SK-N-SH (cell line): ENCODE results near the gene SRSF12. TPM values are rescaled to one million over a fixed set of nuclear protein-coding genes. Genes with fewer than 3 reads are reported as not detected.
A peak's percentile ranks its signal among the peaks of the same experiment; 100 is the strongest.

ENCODE experiments used
- CTCF ChIA-PET: fragments of 300-600, 350-600 bp; formaldehyde crosslinking; extraction: SDS; loops from one replicate; lab custom pipeline; 2021; lab: Yijun Ruan, JAX
- POLR2A ChIA-PET: fragments of 350-600 bp; sonication (Branson Sonifier 250); formaldehyde crosslinking; extraction: SDS; loops from one replicate; lab custom pipeline; 2020; ENCODE audit warnings: antibody characterized with exemption, inconsistent platforms; lab: Yijun Ruan, JAX
- DNase-seq: peaks from one replicate; pipeline ENCODE4 v3.0.0; 2012
- H2AFZ ChIP-seq: fragments of 200-600 bp; sonication (generic); 2 replicates; pipeline ENCODE4 v1.8.1; 2016; ENCODE audit warnings: antibody characterized with exemption, mild to moderate bottlenecking, low read depth
- H3F3A ChIP-seq: fragments of 200-600 bp; sonication (generic); replicated peaks from 2 replicates; pipeline ENCODE3; 2016; ENCODE audit warnings: antibody characterized with exemption, mild to moderate bottlenecking; ENCODE audit not compliant: insufficient read depth
- H3K27ac ChIP-seq, 2 experiments: fragments of 200-500 bp in 1 of 2; fragments of 200-600 bp in 1 of 2; sonication (Bioruptor generic) in 1 of 2; sonication (generic), shearing (Covaris generic) in 1 of 2; 2 replicates each; pipeline versions ENCODE4 v1.5.1 to v1.6.1; 2014 to 2016; ENCODE audit warnings: low read depth in 2 of 2, inconsistent platforms in 1 of 2, low read length in 1 of 2, mild to moderate bottlenecking in 1 of 2, mixed read lengths in 1 of 2
- H3K27me3 ChIP-seq: fragments of 200-600 bp; sonication (generic), shearing (Covaris generic); 2 replicates; pipeline ENCODE4 v1.6.1; 2016; ENCODE audit warnings: mixed run types; ENCODE audit not compliant: insufficient read depth
- H3K36me3 ChIP-seq, 2 experiments: fragments of 200-500 bp in 1 of 2; fragments of 200-600 bp in 1 of 2; sonication (Bioruptor generic) in 1 of 2; sonication (generic) in 1 of 2; replicated peaks in 1 of 2; 2 replicates each; pipeline versions ENCODE3 to v1.5.1; 2014 to 2016; ENCODE audit warnings: low read length in 1 of 2, mild to moderate bottlenecking in 1 of 2; ENCODE audit not compliant: insufficient read depth in 2 of 2, control insufficient read depth in 1 of 2
- H3K4me1 ChIP-seq, 2 experiments: fragments of 200-500 bp in 1 of 2; fragments of 200-600 bp in 1 of 2; sonication (Bioruptor generic) in 1 of 2; sonication (generic), shearing (Covaris generic) in 1 of 2; 2 replicates each; pipeline versions ENCODE4 v1.5.1 to v1.6.1; 2014 to 2016; ENCODE audit warnings: low read depth in 1 of 2, low read length in 1 of 2, mixed run types in 1 of 2; ENCODE audit not compliant: insufficient read depth in 2 of 2, control insufficient read depth in 1 of 2
- H3K4me2 ChIP-seq: fragments of 200-600 bp; sonication (generic), shearing (Covaris generic); 2 replicates; pipeline ENCODE4 v1.6.1; 2017; ENCODE audit warnings: mixed run types
- H3K4me3 ChIP-seq, 2 experiments: fragments of 200-500 bp in 1 of 2; fragments of 200-600 bp in 1 of 2; sonication (Bioruptor generic) in 1 of 2; sonication (generic), shearing (Covaris generic) in 1 of 2; 2 replicates each; pipeline versions ENCODE4 v1.5.1 to v1.8.1; 2014 to 2016; ENCODE audit warnings: low read depth in 2 of 2, inconsistent platforms in 1 of 2, low read length in 1 of 2, mild to moderate bottlenecking in 1 of 2, mixed read lengths in 1 of 2, moderate library complexity in 1 of 2
- H3K79me2 ChIP-seq: fragments of 200-600 bp; sonication (generic); 2 replicates; pipeline ENCODE4 v1.8.1; 2017; ENCODE audit warnings: mild to moderate bottlenecking; ENCODE audit not compliant: insufficient read depth
- H3K9ac ChIP-seq: fragments of 200-600 bp; sonication (generic); 2 replicates; pipeline ENCODE4 v1.6.1; 2017; ENCODE audit warnings: mixed run types
- H3K9me2 ChIP-seq: fragments of 200-600 bp; sonication (generic); 2 replicates; pipeline ENCODE4 v1.6.1; 2017; ENCODE audit warnings: mixed run types
- H3K9me3 ChIP-seq: fragments of 200-600 bp; sonication (generic); 2 replicates; pipeline ENCODE4 v1.6.1; 2017; ENCODE audit warnings: mixed run types, mild to moderate bottlenecking, moderate library complexity
- H4K20me1 ChIP-seq: fragments of 200-600 bp; sonication (generic); 2 replicates; pipeline ENCODE4 v1.6.1; 2017; ENCODE audit warnings: mild to moderate bottlenecking, mixed run types; ENCODE audit not compliant: insufficient read depth
- EP300 ChIP-seq, 2 experiments: IDR thresholded peaks; 2 replicates each; pipeline versions ENCODE4 v1.4.0 to v1.6.1; 2012; ENCODE audit warnings: borderline replicate concordance in 1 of 2, low read depth in 1 of 2, low read length in 1 of 2
- EZH2phosphoT487 ChIP-seq: fragments of 200-600 bp; sonication (generic); IDR thresholded peaks from 2 replicates; pipeline ENCODE4 v1.6.1; 2017; ENCODE audit warnings: low read depth, mixed run types, mild to moderate bottlenecking, antibody characterized with exemption, moderate library complexity, borderline replicate concordance
- GATA2 ChIP-seq: sonication (generic); formaldehyde crosslinking; IDR thresholded peaks from 2 replicates; pipeline ENCODE4 v1.5.0; 2020; ENCODE audit warnings: mild to moderate bottlenecking, missing genetic modification reagents
- JUND ChIP-seq: IDR thresholded peaks from 2 replicates; pipeline ENCODE4 v1.4.0; 2012
- MEF2A ChIP-seq: IDR thresholded peaks from 2 replicates; pipeline ENCODE4 v1.4.0; 2012; ENCODE audit warnings: low read depth, borderline replicate concordance
- NFIC ChIP-seq: IDR thresholded peaks from 2 replicates; pipeline ENCODE4 v1.4.0; 2012; ENCODE audit warnings: borderline replicate concordance
- PBX3 ChIP-seq: IDR thresholded peaks from 2 replicates; pipeline ENCODE4; 2012
- POLR2AphosphoS5 ChIP-seq: IDR thresholded peaks from 2 replicates; pipeline ENCODE4 v1.6.1; 2012; ENCODE audit warnings: low read depth, low read length
- RCOR1 ChIP-seq: fragments of 150-350 bp; IDR thresholded peaks from 2 replicates; pipeline ENCODE4 v1.6.1; 2017; ENCODE audit warnings: antibody characterized with exemption, low read length
- REST ChIP-seq: IDR thresholded peaks from 2 replicates; pipeline ENCODE4 v1.6.1; 2012; ENCODE audit warnings: mild to moderate bottlenecking, low read depth, low read length, moderate library complexity
- SIN3A ChIP-seq: IDR thresholded peaks from 2 replicates; pipeline ENCODE4 v1.6.1; 2012; ENCODE audit warnings: low read depth, mild to moderate bottlenecking, low read length, moderate library complexity, borderline replicate concordance
- TAF1 ChIP-seq: IDR thresholded peaks from 2 replicates; pipeline ENCODE4 v1.6.1; 2012; ENCODE audit warnings: low read depth, mild to moderate bottlenecking, low read length, moderate library complexity, borderline replicate concordance
- TCF12 ChIP-seq: IDR thresholded peaks from 2 replicates; pipeline ENCODE4 v1.4.0; 2012
- USF1 ChIP-seq: IDR thresholded peaks from 2 replicates; pipeline ENCODE4 v1.4.0; 2012; ENCODE audit warnings: low read depth, borderline replicate concordance
- USF2 ChIP-seq: fragments of 150-350 bp; IDR thresholded peaks from 2 replicates; pipeline ENCODE4 v1.6.1; 2017; ENCODE audit warnings: antibody characterized with exemption, low read length, low read depth, borderline replicate concordance
- YY1 ChIP-seq: IDR thresholded peaks from 2 replicates; pipeline ENCODE4 v1.4.0; 2012; ENCODE audit warnings: low read depth, mild to moderate bottlenecking
- ZBTB33 ChIP-seq: IDR thresholded peaks from 2 replicates; pipeline ENCODE4 v1.4.0; 2012; ENCODE audit warnings: low read depth, borderline replicate concordance
- WGBS: methylation state at CpG from one replicate; pipeline ENCODE4 v1.1.6; 2017; ENCODE audit warnings: low lambda C conversion rate; 5-methylcytosine and 5-hydroxymethylcytosine counted together
- polyA plus RNA-seq, 3 experiments: library from polyadenylated mRNA; depleted of rRNA; stranded (reverse); fragments of >200 nt; gene quantifications; 2 replicates each; pipeline ENCODE4 v1.2.3, GENCODE V29; 2012

Gene SRSF12
- polyA plus RNA-seq, 1 of the 3 experiments (the other 2 are of a cell fraction): 1.1 TPM

- Histone ChIP-seq H3K9me3 (no peaks in the 10 kb centered on the region), H2AFZ (no peak overlapping the region), H3K9me2 (no peaks in the 10 kb centered on the region), H3K36me3 (peaks cover 22 to 35% of the 10 kb centered on the region in 2 experiments), H3K4me2 (no peak overlapping the region), H3K79me2 (peaks cover 50% of the 10 kb centered on the region), H3K27me3 (no peaks in the 10 kb centered on the region), H4K20me1 (peaks cover 62% of the 10 kb centered on the region), H3F3A (peaks cover 8% of the 10 kb centered on the region), H3K4me3 (no peak overlapping the region), H3K9ac (no peak overlapping the region), H3K27ac (no peak overlapping the region), H3K4me1 (peaks cover 4 to 18% of the 10 kb centered on the region in 2 experiments; a peak in 2 of 4 replicates)
- ChIA-PET POLR2A (interaction anchor here (0.8 kb wide), 1 partner anchor 33 kb away, joined by 3 read pairs; no protein-coding TSS in a partner anchor), CTCF (interaction anchor here (1.0 to 8.8 kb wide), 3 partner anchors 13 to 102 kb away, joined by 3 to 53 read pairs (median 5); partner anchors contain the start of gene SRSF12)
- WGBS: 92% methylated on average over 3 of the region's 3 CpGs
- TF ChIP-seq REST: no peak
- TF ChIP-seq USF1: no peak
- TF ChIP-seq RCOR1: no peak
- TF ChIP-seq YY1: no peak
- no peak for TF ChIP-seq JUND
- TF ChIP-seq GATA2 (CRISPR knock-in tag): no peak
- no peak for TF ChIP-seq EP300 (IDR thresholded peaks at IDR 0.05; ENCODE audit: borderline replicate concordance in 1 of 2, low read depth in 1 of 2, low read length in 1 of 2)
- TF ChIP-seq TAF1: no peak
- no peak for TF ChIP-seq NFIC
- DNase-seq: no peak
These were observed 32.9 kb downstream of the SRSF12 start for GRCh38 chr6:89084954-89085353.

GRCh38 chr6:89084542-89084941 is 33.3 kb downstream of the SRSF12 start:
- Histone ChIP-seq H3K4me2 (peak overlapping the region; percentile 87; the same call in 1 of the 2 replicates), H3K79me2 (peaks cover 50% of the 10 kb centered on the region), H3K4me3 (no peak overlapping the region), H3K9me2 (no peaks in the 10 kb centered on the region), H2AFZ (no peak overlapping the region), H3K4me1 (peaks cover 4 to 18% of the 10 kb centered on the region in 2 experiments; a peak in 2 of 4 replicates), H3K9me3 (no peaks in the 10 kb centered on the region), H3K36me3 (peaks cover 22 to 35% of the 10 kb centered on the region in 2 experiments), H3K27ac (no peak overlapping the region), H3K27me3 (no peaks in the 10 kb centered on the region), H3F3A (peaks cover 10% of the 10 kb centered on the region), H3K9ac (no peak overlapping the region), H4K20me1 (peaks cover 62% of the 10 kb centered on the region)
- no peak for DNase-seq
- CTCF ChIA-PET: interaction anchor here (1.0 to 8.8 kb wide), 4 partner anchors 14 to 102 kb away, joined by 3 to 53 read pairs (median 4); partner anchors contain the start of gene SRSF12
- POLR2A ChIA-PET: interaction anchor here (0.8 kb wide), 1 partner anchor 33 kb away, joined by 3 read pairs; no protein-coding TSS in a partner anchor
- TF ChIP-seq ZBTB33 (no peak), USF2 (no peak), MEF2A (no peak), POLR2AphosphoS5 (no peak), EP300 (IDR thresholded peaks at IDR 0.05; ENCODE audit: borderline replicate concordance in 1 of 2, low read depth in 1 of 2, low read length in 1 of 2) (no peak), PBX3 (no peak), EZH2phosphoT487 (no peak), RCOR1 (no peak), TCF12 (no peak), NFIC (no peak), SIN3A (no peak)
